Right ventricle myocardium inferior (tissue), 1 donor: Measurements from ENCODE around the gene PCNA. TPM values are rescaled to one million over a fixed set of nuclear protein-coding genes. Genes with fewer than 3 reads are reported as not detected.
"Not testable (repeated sequence)": the region's sequence is repeated elsewhere in the genome, so short reads cannot be mapped to it uniquely, and the experiment has no call there.

Experiments
- ATAC-seq: fragments of 200-7000 bp; cut with Tn5 transposase; one replicate; pipeline ENCODE4 v1.9.1; 2020; ENCODE audit warnings: mild to moderate bottlenecking, moderate library complexity
- DNase-seq: peaks from one replicate; pipeline ENCODE4 v3.0.0; 2021; ENCODE audit errors: missing footprints
- intact Hi-C: fragments of 100-400 bp; cut with DNase I; formaldehyde crosslinking; loops from one replicate; pipeline ENCODE4 v1.11.0; 2022
- total RNA-seq: library from RNA; stranded (reverse); fragmentation: NEBNext Ultra II Directional; extraction: Animal tissue kit (Norgen Biotek cat#: 25700); gene quantifications from one replicate; pipeline ENCODE4 v1.2.1, GENCODE V29; 2021
- donor health status: DM: no; HTN: yes; CAD: no; lungs with severe emphysema.

The PCNA gene
- total RNA-seq, 1 donor from 2014 or later, result 35.8 TPM

GRCh38 chr20:5114403-5114802, 5.4 kb downstream of the PCNA start:
- no peak for ATAC-seq
- intact Hi-C loops, result no loop called here
- no peak for DNase-seq

- intact Hi-C loops, result no loop called here
- ATAC-seq (no peak), DNase-seq (no peak)
These were observed 6.2 kb downstream of the PCNA start for GRCh38 chr20:5113615-5113986.

GRCh38 chr20:5109276-5109675, 10.5 kb downstream of the PCNA start:
- no peak for DNase-seq
- intact Hi-C loops, result no loop called here

GRCh38 chr20:5104479-5104878, 15.3 kb downstream of the PCNA start:
- DNase-seq, result no peak
- ATAC-seq, result no peak
- intact Hi-C loops, result loop anchor here (5.0 kb wide), 1 partner anchor 492 kb away; no protein-coding TSS in a partner anchor

More at GRCh38 chr20:5109276-5109675, 10.5 kb downstream of the PCNA start:
- ATAC-seq, result no peak

- DNase-seq (peak; percentile 91), ATAC-seq (peak; percentile 71)
- intact Hi-C loops, result loop anchor here (5.0 kb wide), 1 partner anchor 489 kb away; no protein-coding TSS in a partner anchor
These were observed 18.9 kb downstream of the PCNA start for GRCh38 chr20:5100684-5101347.

GRCh38 chr20:5099909-5100308, 19.8 kb downstream of the PCNA start:
- DNase-seq, ATAC-seq: not testable (repeated sequence)
- intact Hi-C loops, result loop anchor here (5.0 kb wide), 1 partner anchor 488 kb away; no protein-coding TSS in a partner anchor

GRCh38 chr20:5099009-5099408, 20.7 kb downstream of the PCNA start:
- DNase-seq, intact Hi-C loops, ATAC-seq: not testable (repeated sequence)

GRCh38 chr20:5096463-5096862, 23.3 kb downstream of the PCNA start:
- DNase-seq (no peak), ATAC-seq (peak; percentile 20)
- intact Hi-C loops, result no loop called here

GRCh38 chr20:5095931-5096330, 23.8 kb downstream of the PCNA start:
- intact Hi-C loops, result no loop called here
- DNase-seq (no peak), ATAC-seq (no peak)

- intact Hi-C loops, result no loop called here
- DNase-seq, result no peak
- no peak for ATAC-seq
These were observed 24.3 kb downstream of the PCNA start for GRCh38 chr20:5095454-5095853.

GRCh38 chr20:5092765-5093339, 26.9 kb downstream of the PCNA start:
- no peak for ATAC-seq
- intact Hi-C loops, result no loop called here
- no peak for DNase-seq

GRCh38 chr20:5091902-5092301, 27.9 kb downstream of the PCNA start:
- DNase-seq (no peak), ATAC-seq (no peak)
- intact Hi-C loops, result no loop called here

GRCh38 chr20:5090191-5090590, 29.6 kb downstream of the PCNA start:
- DNase-seq (no peak), ATAC-seq (peak; percentile 60)
- intact Hi-C loops, result no loop called here

GRCh38 chr20:5088688-5089087, 31.1 kb downstream of the PCNA start:
- no peak for DNase-seq
- intact Hi-C loops, result no loop called here
- no peak for ATAC-seq

- ATAC-seq, result no peak
- peak; percentile 73 for DNase-seq
- intact Hi-C loops, result no loop called here
These were observed 34.4 kb downstream of the PCNA start for GRCh38 chr20:5085380-5085779.

GRCh38 chr20:5080384-5080877, 39.3 kb downstream of the PCNA start:
- peak; percentile 83 for ATAC-seq
- DNase-seq, result peak; percentile 94
- intact Hi-C loops, result no loop called here

GRCh38 chr20:5078399-5078958, 41.3 kb downstream of the PCNA start:
- ATAC-seq, result peak; percentile 70
- intact Hi-C loops, result loop anchor here (10.0 kb wide), 1 partner anchor 74 kb away; the partner anchor contains the start of gene SLC23A2

GRCh38 chr20:5077761-5078387, 41.9 kb downstream of the PCNA start:
- DNase-seq, result no peak
- no peak for ATAC-seq
- intact Hi-C loops, result loop anchor here (10.0 kb wide), 1 partner anchor 73 kb away; the partner anchor contains the start of gene SLC23A2

More at GRCh38 chr20:5078399-5078958, 41.3 kb downstream of the PCNA start:
- DNase-seq, result peak; percentile 82

GRCh38 chr20:5076913-5077312, 42.8 kb downstream of the PCNA start:
- not testable (repeated sequence) for ATAC-seq, DNase-seq
- intact Hi-C loops, result loop anchor here (10.0 kb wide), 1 partner anchor 72 kb away; the partner anchor contains the start of gene SLC23A2
